WTC11 (cell line): ENCODE results near the gene BAIAP2L2.

Experiments
- CREM ChIP-seq: sonication (generic); formaldehyde crosslinking; IDR thresholded peaks from 2 replicates; pipeline ENCODE4 v1.8.1; 2022; ENCODE audit warnings: mild to moderate bottlenecking, missing genetic modification reagents, moderate library complexity
- CTCF ChIP-seq: fragments of 200-600 bp; IDR thresholded peaks from 2 replicates; pipeline ENCODE4 v1.8.0; 2022; ENCODE audit warnings: antibody characterized with exemption
- E2F1 ChIP-seq: sonication (generic); formaldehyde crosslinking; IDR thresholded peaks from 2 replicates; pipeline ENCODE4 v1.8.0; 2022; ENCODE audit warnings: mild to moderate bottlenecking, missing genetic modification reagents
- ETV6 ChIP-seq: sonication (generic); formaldehyde crosslinking; IDR thresholded peaks from 2 replicates; pipeline ENCODE4 v1.8.1; 2022; ENCODE audit warnings: mild to moderate bottlenecking, missing genetic modification reagents
- IRF2 ChIP-seq: sonication (generic); formaldehyde crosslinking; IDR thresholded peaks from 2 replicates; pipeline ENCODE4 v1.8.0; 2022; ENCODE audit warnings: low read depth, missing genetic modification reagents, borderline replicate concordance
- TP53 ChIP-seq: sonication (generic); formaldehyde crosslinking; IDR thresholded peaks from 2 replicates; pipeline ENCODE4 v1.8.1; 2023; ENCODE audit warnings: mild to moderate bottlenecking, missing genetic modification reagents
- TF ChIP-seq, protein P1 (sequence below): sonication (generic); formaldehyde crosslinking; IDR thresholded peaks from 2 replicates; pipeline ENCODE4 v1.8.0; 2022; ENCODE audit warnings: mild to moderate bottlenecking, missing genetic modification reagents

DNA sequence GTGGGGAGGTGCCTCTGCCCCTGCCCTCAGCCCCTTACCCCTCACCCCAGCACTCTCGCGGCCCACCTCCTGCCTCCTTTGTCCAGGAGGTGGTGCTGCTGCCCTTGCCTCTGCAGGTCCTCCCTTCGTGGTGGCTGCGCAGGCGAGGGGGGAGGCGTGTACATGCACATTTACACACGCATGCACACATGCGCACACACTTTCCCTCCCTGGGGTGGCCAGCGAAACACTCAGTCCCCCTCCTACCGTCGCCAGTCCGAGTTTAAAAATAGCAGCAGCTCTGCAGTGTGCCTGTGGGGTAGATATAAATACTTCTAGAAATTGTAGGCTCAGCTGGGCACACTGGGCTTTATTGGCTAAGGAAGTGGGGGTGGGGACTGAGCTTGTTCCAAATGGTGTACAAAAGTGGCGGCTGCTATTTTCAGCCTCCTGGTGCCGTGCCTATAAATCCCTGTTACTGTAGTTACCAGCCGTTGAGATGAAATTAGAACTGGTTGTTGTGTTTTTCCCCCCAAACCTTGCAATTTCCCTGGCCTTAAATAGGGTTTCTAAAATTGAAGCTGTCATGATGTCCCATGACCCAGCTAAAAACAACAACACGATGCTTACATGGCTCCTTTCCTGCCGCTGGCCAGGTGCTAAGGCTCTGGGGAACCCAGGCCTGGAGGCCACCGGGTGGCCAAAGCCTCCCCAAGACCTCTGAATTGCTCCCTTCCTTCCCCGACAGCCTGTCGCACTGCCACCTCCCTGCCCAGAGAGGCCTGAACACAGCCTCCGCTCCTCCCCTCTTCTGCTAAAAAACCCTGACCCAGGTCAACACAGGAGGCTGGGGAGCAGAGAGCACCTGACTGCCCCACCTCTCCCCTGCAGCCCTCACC, 40.9 kb downstream of the BAIAP2L2 start:
- TF ChIP-seq CTCF, result peak; percentile 25; the same call in 1 of the 2 replicates
- TF ChIP-seq E2F1 (CRISPR knock-in tag), result no peak
- no peak for TF ChIP-seq CREM (CRISPR knock-in tag)
- TF ChIP-seq, protein P1, sequence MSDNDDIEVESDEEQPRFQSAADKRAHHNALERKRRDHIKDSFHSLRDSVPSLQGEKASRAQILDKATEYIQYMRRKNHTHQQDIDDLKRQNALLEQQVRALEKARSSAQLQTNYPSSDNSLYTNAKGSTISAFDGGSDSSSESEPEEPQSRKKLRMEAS (CRISPR knock-in tag), result no peak
- TF ChIP-seq ETV6 (CRISPR knock-in tag), result no peak
- no peak for TF ChIP-seq IRF2 (CRISPR knock-in tag)
- TF ChIP-seq TP53 (CRISPR knock-in tag), result no peak
